ENCODE measurements around the gene CNTNAP2.

The CNTNAP2 gene

DNA sequence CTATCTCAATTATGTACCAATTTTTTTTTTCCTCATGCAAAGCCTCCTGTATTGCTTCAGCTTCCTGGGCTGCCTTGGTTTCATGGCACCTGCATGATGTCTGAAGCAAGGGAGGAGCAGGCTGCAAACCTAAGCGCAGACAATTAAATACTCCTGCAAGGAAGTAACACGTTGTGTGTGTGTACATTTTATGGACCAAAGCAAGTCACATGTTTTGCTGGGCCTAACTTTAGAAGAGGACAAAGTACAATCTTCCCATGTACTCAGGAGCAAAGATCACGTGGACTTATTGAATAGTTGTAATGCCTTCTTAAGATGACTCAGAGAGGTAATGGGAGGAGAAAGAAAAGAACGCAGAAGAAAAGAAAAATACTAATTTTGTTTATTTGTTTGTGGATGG is 1530.0 kb downstream of the CNTNAP2 start:
- no peak for TF ChIP-seq JUND (IDR thresholded peaks at IDR 0.05; ENCODE audit: low read depth)
- in situ Hi-C loops (cut with HindIII; ENCODE audit: low pct_unique_long_range_greater_than_20kb, low sequenced_read_pairs) = no loop called here
- DNase-seq (ENCODE audit: low read depth in 1 of 2, low spot score in 1 of 2) = no peak

GRCh38 chr7:147650991-147651390 is 1534.4 kb downstream of the CNTNAP2 start:
- in situ Hi-C loops (cut with HindIII; ENCODE audit: low pct_unique_long_range_greater_than_20kb, low sequenced_read_pairs) = no loop called here
- TF ChIP-seq JUND (IDR thresholded peaks at IDR 0.05; ENCODE audit: low read depth) = no peak
- no peak for DNase-seq (ENCODE audit: low read depth in 1 of 2, low spot score in 1 of 2)

- DNase-seq (ENCODE audit: low read depth in 1 of 2, low spot score in 1 of 2) = no peak
- TF ChIP-seq JUND (IDR thresholded peaks at IDR 0.05; ENCODE audit: low read depth) = no peak
- in situ Hi-C loops (cut with HindIII; ENCODE audit: low pct_unique_long_range_greater_than_20kb, low sequenced_read_pairs) = no loop called here
Observed at GRCh38 chr7:147651601-147652000, 1535.0 kb downstream of the CNTNAP2 start.

DNA sequence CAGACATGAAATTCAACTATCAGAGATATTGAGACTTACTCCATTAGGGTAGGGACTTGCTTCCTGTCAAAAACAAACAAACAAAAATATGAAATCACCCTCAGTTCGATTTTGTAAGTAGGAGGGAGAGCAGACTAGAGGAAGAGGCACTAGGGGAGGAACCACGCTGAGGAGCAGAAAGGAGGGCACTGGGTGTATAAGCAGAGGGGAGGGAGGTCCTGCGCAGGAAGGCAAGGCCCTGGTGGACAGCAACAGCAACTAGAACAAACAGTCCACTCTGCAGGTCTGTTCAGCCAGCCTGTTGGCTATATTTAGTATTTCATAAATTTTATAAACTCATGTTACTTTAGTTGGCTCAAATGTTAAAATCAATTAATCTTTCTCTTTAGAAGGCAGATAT is 1536.9 kb downstream of the CNTNAP2 start:
- in situ Hi-C loops (cut with HindIII; ENCODE audit: low pct_unique_long_range_greater_than_20kb, low sequenced_read_pairs) = no loop called here
- DNase-seq (ENCODE audit: low read depth in 1 of 2, low spot score in 1 of 2) = no peak
- TF ChIP-seq JUND (IDR thresholded peaks at IDR 0.05; ENCODE audit: low read depth) = no peak

DNA sequence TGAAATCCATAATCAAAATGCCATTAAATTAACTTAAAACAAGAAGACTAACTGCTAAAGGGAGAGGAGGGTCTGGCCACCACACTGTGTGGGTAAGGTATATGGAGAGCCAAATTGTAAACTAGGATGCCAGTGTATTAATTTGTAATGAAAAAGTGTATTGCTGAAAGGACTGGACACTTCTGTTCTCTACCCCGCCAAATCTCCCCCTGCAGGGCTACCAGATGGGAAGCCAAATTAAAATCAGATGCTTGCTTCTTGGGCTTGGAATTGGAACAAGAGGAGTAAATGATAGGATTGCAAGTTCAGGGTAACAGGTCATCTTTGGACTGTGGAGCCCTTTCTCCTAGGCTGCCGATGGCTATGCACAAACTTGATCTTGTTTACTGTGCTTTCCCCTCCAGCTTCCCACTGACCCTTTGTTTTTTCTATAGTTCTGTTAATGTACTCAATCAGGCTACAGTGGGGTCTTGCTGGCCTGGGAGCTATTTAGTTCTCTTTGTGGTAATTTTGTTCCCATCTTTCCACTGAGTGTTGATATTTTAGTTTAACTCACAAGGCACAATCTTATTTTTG is 1541.9 kb downstream of the CNTNAP2 start:
- no peak for DNase-seq (ENCODE audit: low read depth in 1 of 2, low spot score in 1 of 2)
- in situ Hi-C loops (cut with HindIII; ENCODE audit: low pct_unique_long_range_greater_than_20kb, low sequenced_read_pairs) = no loop called here

DNA sequence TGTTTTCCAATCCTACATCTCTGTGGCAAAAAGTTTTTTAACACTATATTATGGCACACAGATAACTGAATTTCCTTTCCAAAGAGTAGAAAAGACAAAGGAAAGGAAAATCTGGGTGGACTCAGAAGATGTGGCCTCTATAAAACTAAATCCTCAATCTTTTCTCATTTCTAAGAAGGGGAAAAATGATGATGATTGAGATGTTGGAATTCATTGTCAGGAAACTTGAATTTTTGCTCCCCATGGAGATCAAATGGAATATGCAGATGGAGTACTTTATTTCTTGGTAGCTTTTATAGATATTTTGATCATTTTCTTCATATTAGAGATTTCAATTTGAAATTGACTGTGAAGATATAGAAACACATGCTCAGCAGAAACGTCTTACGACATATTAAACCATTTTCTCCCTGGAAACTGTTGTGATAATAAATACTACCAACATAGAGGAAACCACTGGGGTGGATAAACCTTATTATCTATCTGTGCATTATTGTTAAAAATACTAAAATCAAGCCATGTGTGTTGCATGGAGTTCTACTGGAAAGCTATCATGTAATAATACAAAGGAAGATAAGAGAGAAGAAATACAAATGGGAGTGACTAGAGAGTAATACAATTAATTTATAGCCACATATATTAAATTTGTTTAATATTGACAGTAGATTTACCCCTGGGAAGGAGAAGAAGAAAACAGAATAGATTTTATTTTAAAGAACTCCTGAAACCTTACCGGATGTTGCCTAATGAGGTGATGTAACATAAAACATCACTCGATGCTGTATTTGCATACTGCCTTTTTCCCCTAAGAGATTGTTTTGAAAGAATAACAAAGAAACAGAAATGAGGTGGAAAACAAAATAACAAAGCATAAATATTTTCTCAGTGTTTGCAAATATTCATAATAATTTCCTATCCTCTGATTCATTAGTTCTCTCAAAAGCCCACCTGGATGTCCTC is 1542.7 kb downstream of the CNTNAP2 start:
- no peak for DNase-seq (ENCODE audit: low read depth in 1 of 2, low spot score in 1 of 2)

More for the DNA sequence above, 1541.9 kb downstream of the CNTNAP2 start:
- TF ChIP-seq JUND (IDR thresholded peaks at IDR 0.05; ENCODE audit: low read depth) = no peak

GRCh38 chr7:147664541-147664940 is 1547.9 kb downstream of the CNTNAP2 start:
- TF ChIP-seq JUND (IDR thresholded peaks at IDR 0.05; ENCODE audit: low read depth) = no peak
- DNase-seq (ENCODE audit: low read depth in 1 of 2, low spot score in 1 of 2) = no peak
- in situ Hi-C loops (cut with HindIII; ENCODE audit: low pct_unique_long_range_greater_than_20kb, low sequenced_read_pairs) = no loop called here

More for the DNA sequence above, 1542.7 kb downstream of the CNTNAP2 start:
- in situ Hi-C loops (cut with HindIII; ENCODE audit: low pct_unique_long_range_greater_than_20kb, low sequenced_read_pairs) = no loop called here
- TF ChIP-seq JUND (IDR thresholded peaks at IDR 0.05; ENCODE audit: low read depth) = no peak

DNA sequence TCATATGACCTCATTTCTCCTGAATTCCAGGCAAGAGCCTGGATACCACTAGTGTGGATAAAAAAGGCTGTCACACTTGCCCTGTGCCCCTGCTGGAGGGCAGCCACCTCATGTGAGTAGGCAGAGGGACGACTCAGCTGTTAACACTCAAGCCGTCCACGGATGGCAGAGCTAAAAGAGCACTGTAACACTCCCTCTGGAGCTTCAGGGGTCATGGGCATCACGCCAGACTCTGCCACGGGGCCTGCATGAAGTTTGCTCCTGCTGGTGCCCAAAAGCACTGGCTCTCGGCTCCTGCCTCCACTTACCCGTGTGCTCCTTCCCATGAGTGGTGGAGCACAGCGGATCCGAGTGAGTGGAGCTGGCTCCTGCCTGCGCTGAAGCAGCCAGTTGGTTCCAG is 1554.2 kb downstream of the CNTNAP2 start:
- in situ Hi-C loops (cut with HindIII; ENCODE audit: low pct_unique_long_range_greater_than_20kb, low sequenced_read_pairs) = no loop called here
- no peak for DNase-seq (ENCODE audit: low read depth in 1 of 2, low spot score in 1 of 2)
- TF ChIP-seq JUND (IDR thresholded peaks at IDR 0.05; ENCODE audit: low read depth) = no peak

- no peak for TF ChIP-seq JUND (IDR thresholded peaks at IDR 0.05; ENCODE audit: low read depth)
- no peak for DNase-seq (ENCODE audit: low read depth in 1 of 2, low spot score in 1 of 2)
- in situ Hi-C loops (cut with HindIII; ENCODE audit: low pct_unique_long_range_greater_than_20kb, low sequenced_read_pairs) = no loop called here
Observed at GRCh38 chr7:147674705-147675104, 1558.1 kb downstream of the CNTNAP2 start.

- no peak for TF ChIP-seq JUND (IDR thresholded peaks at IDR 0.05; ENCODE audit: low read depth)
- in situ Hi-C loops (cut with HindIII; ENCODE audit: low pct_unique_long_range_greater_than_20kb, low sequenced_read_pairs) = no loop called here
- no peak for DNase-seq (ENCODE audit: low read depth in 1 of 2, low spot score in 1 of 2)
Observed at GRCh38 chr7:147678943-147679342, 1562.3 kb downstream of the CNTNAP2 start.

DNA sequence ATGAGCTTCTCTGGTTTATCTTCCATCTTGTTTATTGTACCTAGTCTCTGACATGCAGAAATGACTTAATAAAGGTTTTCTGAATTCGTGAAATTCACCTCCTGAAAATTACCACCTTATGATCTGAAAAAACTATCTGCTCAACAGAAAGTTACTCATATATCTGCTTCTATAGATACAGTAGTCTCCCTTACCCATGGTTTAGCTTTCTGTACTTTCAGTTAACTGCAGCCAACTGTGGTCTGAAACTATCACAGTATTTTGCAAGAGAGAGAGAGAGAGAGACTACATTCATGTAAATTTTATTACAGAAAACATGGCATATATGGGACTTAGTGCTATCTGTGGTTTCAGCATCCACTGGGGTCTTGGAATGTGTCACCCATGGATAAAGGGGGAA is 1564.9 kb downstream of the CNTNAP2 start:
- DNase-seq (ENCODE audit: low read depth in 1 of 2, low spot score in 1 of 2) = no peak
- TF ChIP-seq JUND (IDR thresholded peaks at IDR 0.05; ENCODE audit: low read depth) = no peak
- in situ Hi-C loops (cut with HindIII; ENCODE audit: low pct_unique_long_range_greater_than_20kb, low sequenced_read_pairs) = no loop called here

- no peak for TF ChIP-seq JUND (IDR thresholded peaks at IDR 0.05; ENCODE audit: low read depth)
- no peak for DNase-seq (ENCODE audit: low read depth in 1 of 2, low spot score in 1 of 2)
- in situ Hi-C loops (cut with HindIII; ENCODE audit: low pct_unique_long_range_greater_than_20kb, low sequenced_read_pairs) = no loop called here
Observed at GRCh38 chr7:147700702-147701101, 1584.1 kb downstream of the CNTNAP2 start.

GRCh38 chr7:147707926-147708325 is 1591.3 kb downstream of the CNTNAP2 start:
- no peak for DNase-seq (ENCODE audit: low read depth in 1 of 2, low spot score in 1 of 2)
- in situ Hi-C loops (cut with HindIII; ENCODE audit: low pct_unique_long_range_greater_than_20kb, low sequenced_read_pairs) = no loop called here
- TF ChIP-seq JUND (IDR thresholded peaks at IDR 0.05; ENCODE audit: low read depth) = no peak

Data from T47D (cell line).